H1 (cell line): Measurements from ENCODE around the gene GRM6. TPM values are rescaled to one million over a fixed set of nuclear protein-coding genes. Genes with fewer than 3 reads are reported as not detected.

Source experiments
- CHD2 ChIP-seq: IDR thresholded peaks from 2 replicates; pipeline ENCODE4 v1.6.1; 2012; ENCODE audit warnings: low read length, improper control_type of control experiment
- POLR2AphosphoS5 ChIP-seq: IDR thresholded peaks from 2 replicates; pipeline ENCODE4 v1.6.1; 2011; ENCODE audit warnings: low read depth, low read length
- polyA plus RNA-seq, 7 experiments: library from polyadenylated mRNA; depleted of rRNA in 3 of 7; stranded (reverse) in 5 of 7; unstranded in 2 of 7; fragments of >200 nt in 5 of 7; fragments of 200-250 nt in 2 of 7; gene quantifications; 1 replicate in 5 of 7; 2 replicates in 1 of 7; 4 replicates in 1 of 7; pipeline versions ENCODE4 v1.2.1 to v1.2.3, GENCODE V29; 2011 to 2013; ENCODE audit warnings: missing spikeins in 2 of 7, mixed read lengths in 2 of 7
- total RNA-seq: library from RNA; stranded (reverse); fragmentation: NEBNext Ultra II Directional; extraction: Animal tissue kit (Norgen Biotek cat#: 25700); gene quantifications from 2 replicates; pipeline ENCODE4 v1.2.1, GENCODE V29; 2021

Gene GRM6
- total and polyA plus RNA-seq, 2 of the 8 experiments (the other 6 are each of a cell fraction or from before 2014, with no cell fraction given): not detected

- TF ChIP-seq POLR2AphosphoS5 (no peak), CHD2 (no peak)
- TF ChIP-seq, all 59 proteins: peak for 0
Measured at GRCh38 chr5:178988436-178989220, 6.5 kb downstream of the GRM6 start (continued).
